GM11168 (cell line): Measurements from ENCODE around the gene ROR2.

Source experiments
- in situ Hi-C: fragments of 300-500 bp; cut with MboI; formaldehyde crosslinking; loops from one replicate; pipeline ENCODE4 v1.12.0; 2022; ENCODE audit warnings: low sequenced_read_pairs; ENCODE audit not compliant: unreplicated experiment

ROR2 gene

GRCh38 chr9:91711755-91712601 is 238.1 kb downstream of the ROR2 start:
- in situ Hi-C loops = no loop called here

DNA sequence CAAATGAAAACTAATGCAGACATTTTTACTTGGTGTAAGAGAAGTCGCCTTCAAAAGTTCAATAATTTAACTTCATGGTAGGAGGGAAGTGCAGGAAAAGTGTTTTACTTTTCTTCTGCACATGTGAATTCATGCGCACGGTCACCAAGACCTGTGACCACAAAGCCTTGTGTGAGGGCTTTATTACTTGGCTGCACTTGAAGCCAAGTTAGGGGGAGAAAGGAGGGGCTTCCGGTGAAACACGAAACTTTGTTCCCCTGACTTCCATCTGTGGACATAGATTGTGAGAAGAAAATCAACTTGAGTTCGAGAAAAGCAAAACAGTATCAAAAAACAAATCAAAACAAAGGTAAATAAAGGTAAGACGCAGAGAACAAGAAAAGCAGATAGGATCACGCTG is 239.9 kb downstream of the ROR2 start:
- in situ Hi-C loops = no loop called here

DNA sequence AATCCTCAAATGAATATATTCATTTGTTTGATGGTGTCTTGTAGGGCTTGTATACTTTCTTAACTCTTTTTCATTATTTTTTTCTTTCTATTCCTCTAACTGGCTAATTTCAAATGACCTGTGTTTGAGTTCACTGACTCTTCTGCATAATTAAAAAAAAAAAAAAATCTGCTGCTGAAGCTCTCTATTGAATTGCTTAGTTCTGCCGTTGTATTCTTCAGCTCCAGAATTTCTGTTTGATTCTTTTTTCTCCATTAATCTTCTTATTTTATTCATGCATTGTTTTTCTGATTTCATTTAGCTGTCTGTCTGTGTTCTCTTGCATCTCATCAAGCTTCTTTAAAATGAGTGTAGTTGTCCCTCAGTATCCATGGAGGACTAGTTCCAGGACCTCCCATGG is 244.6 kb downstream of the ROR2 start:
- in situ Hi-C loops = no loop called here

GRCh38 chr9:91700475-91700874 is 249.6 kb downstream of the ROR2 start:
- in situ Hi-C loops = no loop called here

- in situ Hi-C loops = no loop called here
Measured at GRCh38 chr9:91698266-91698665, 251.8 kb downstream of the ROR2 start.

GRCh38 chr9:91697201-91697600 is 252.8 kb downstream of the ROR2 start:
- in situ Hi-C loops = no loop called here

GRCh38 chr9:91694081-91694870 is 255.8 kb downstream of the ROR2 start:
- in situ Hi-C loops = no loop called here

GRCh38 chr9:91693226-91693625 is 256.8 kb downstream of the ROR2 start:
- in situ Hi-C loops = no loop called here

GRCh38 chr9:91690540-91691249 is 259.3 kb downstream of the ROR2 start:
- in situ Hi-C loops = no loop called here

DNA sequence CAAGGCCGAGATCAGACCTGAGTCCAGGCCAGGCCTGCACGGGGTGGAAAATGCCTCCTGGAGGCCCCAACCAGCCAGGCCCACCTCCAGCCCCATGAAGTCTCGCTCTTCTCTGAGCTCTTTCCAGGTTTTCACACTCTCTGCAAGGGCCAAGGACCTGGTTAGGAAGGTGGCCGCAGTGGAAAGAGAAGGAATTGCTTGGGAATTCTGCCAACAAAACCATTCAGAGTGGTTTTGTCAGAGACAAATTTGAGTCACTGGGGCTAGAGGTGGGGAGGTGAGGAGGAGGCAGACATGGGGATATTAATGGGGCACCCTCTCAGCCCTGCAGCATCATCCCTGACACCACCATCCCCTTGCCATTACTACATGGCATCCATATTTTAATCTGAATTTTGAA is 261.0 kb downstream of the ROR2 start:
- in situ Hi-C loops = no loop called here

DNA sequence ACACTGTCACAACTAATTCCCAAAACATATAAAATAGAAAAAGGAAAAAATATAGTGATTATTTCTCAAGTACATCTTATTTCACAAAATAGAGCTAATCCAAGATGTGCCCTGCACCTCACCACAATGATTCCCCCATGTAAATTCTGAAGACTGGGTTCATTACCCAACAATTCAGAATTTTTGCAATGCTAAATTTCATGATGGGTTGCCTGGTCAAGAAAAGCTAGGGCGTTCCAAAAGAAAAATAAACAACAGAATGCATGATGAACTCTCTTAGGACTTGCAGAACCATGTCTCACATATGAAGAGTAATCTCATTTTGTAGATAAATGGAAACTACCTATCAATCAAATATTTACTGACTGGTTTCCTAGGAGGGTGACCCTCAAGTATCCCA is 266.8 kb downstream of the ROR2 start:
- in situ Hi-C loops = no loop called here

- in situ Hi-C loops = no loop called here
Measured at GRCh38 chr9:91682806-91683205, 267.2 kb downstream of the ROR2 start.

DNA sequence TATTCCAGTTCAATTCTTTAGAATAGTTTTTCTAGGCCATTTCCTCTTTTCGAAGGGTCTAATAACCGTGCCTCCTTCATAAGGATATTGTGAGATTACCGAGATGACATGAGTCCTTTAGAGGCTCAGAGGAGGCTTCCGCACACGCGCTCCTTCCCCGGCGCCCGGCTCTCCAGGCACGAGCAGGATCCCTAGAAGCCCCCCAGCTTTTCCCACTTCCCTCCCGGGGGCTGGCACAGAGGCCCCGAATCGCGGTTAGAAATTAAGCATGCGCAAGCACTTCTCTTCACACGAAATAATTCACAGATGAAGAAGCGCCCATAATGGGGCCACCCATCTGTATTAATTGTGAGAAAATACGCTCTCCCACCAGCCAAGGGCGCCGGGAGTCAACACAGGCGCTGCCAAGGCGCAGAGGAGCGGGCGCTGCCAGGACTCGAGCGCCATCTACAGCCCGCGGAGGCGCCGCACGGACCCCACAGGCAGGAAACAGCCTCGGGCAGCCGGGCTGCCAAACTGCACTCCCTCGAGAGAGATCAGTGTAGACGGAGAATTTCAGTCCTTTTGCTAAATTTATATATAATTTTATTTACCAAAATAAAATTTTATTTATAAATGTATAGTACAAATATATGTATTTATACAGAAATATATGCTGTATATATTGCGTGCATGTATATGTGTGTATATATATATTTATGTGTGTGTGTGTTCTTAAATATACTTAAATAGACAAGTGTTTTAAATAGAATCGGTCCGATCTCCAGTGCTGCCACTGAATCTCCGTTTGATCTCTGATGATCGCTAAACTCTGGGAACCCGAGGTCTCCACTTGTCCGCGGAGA is 268.3 kb downstream of the ROR2 start:
- in situ Hi-C loops = no loop called here

GRCh38 chr9:91680998-91681397 is 269.0 kb downstream of the ROR2 start:
- in situ Hi-C loops = no loop called here

GRCh38 chr9:91680106-91680505 is 269.9 kb downstream of the ROR2 start:
- in situ Hi-C loops = no loop called here

GRCh38 chr9:91678807-91679580 is 271.0 kb downstream of the ROR2 start:
- in situ Hi-C loops = no loop called here

DNA sequence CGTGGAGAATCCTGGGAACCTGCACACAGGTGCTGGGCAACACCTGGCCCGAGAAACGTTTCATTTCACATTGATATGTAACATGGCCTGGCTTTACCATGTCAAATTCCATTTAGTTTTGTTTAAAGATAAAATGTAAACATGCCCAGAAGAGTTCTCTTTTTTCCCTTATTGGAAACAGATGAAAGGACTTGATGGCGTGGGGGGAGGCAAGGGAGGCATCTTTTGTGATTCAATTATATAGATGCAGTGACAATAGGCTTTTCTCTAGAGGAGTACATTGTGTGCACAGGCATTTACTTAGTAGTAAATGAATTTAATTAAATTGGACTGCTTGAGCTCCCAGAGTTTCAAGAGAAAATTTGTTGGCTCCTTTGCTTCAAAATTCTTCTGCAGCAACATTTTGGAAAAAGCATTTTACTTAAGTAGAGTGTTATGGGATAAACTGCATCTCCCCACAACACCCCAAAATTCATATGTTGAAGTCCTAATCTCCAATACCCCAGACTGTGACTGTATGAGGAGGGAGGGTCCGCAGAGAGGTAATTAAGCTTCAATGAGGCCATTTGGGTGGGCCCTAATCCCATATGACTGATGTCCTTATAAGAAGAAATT is 272.1 kb downstream of the ROR2 start:
- in situ Hi-C loops = no loop called here

GRCh38 chr9:91677331-91677730 is 272.7 kb downstream of the ROR2 start:
- in situ Hi-C loops = no loop called here

GRCh38 chr9:91676046-91676445 is 274.0 kb downstream of the ROR2 start:
- in situ Hi-C loops = no loop called here
